ENCODE results near the gene KRT9. TPM values are rescaled to one million over a fixed set of nuclear protein-coding genes. Genes with fewer than 3 reads are reported as not detected.

KRT9 gene
- total RNA-seq, 1 experiment from 2014 or later = not detected

- Histone ChIP-seq H3K4me3 (ENCODE audit: low read length) (no peak overlapping the region), H3K79me2 (ENCODE audit: low read length) (0 out of 2 replicates have a peak, but pooled peaks cover 5% of the 10 kb centered on the region), H3K9me2 (replicated peaks; ENCODE audit: low read length) (no peaks in the 10 kb centered on the region), H3K9ac (ENCODE audit: low read length) (peak overlapping the region; percentile 16; the same call in 1 of the 2 replicates), H3K36me3 (ENCODE audit: low read depth, low read length) (no peaks in the 10 kb centered on the region), H3K4me1 (ENCODE audit: insufficient read depth, low read length) (peaks cover 74% of the 10 kb centered on the region), H3K27me3 (ENCODE audit: low read length) (no peaks in the 10 kb centered on the region), H3K9me3 (ENCODE audit: low read length) (no peaks in the 10 kb centered on the region), H3K27ac (ENCODE audit: low read length) (peak overlapping the region; percentile 85), H4K20me1 (ENCODE audit: low read length) (no peaks in the 10 kb centered on the region), H3K4me2 (ENCODE audit: low read length) (peak overlapping the region; percentile 43), H2AFZ (ENCODE audit: low read length) (no peak overlapping the region), H3F3A (ENCODE audit: low read length, unreplicated experiment) (no peaks in the 10 kb centered on the region)
- intact Hi-C loops (cut with micrococcal nuclease) = loop anchor here (10.0 kb wide), 1 partner anchor 735 kb away; no protein-coding TSS in a partner anchor
- DNase-seq (no peak), ATAC-seq (no peak)
- ChIA-PET CTCF (no interaction called here), POLR2A (ENCODE audit: unreplicated experiment) (interaction anchor here (0.6 to 0.8 kb wide), 2 partner anchors 10 to 620 kb away, joined by 4 to 6 read pairs; no protein-coding TSS in a partner anchor)
- TF ChIP-seq EZH2 (IDR thresholded peaks at IDR 0.05; ENCODE audit: low read length, unreplicated experiment) (no peak), EZH2phosphoT487 (IDR thresholded peaks at IDR 0.05; ENCODE audit: borderline replicate concordance, low read length) (no peak), CTCF (conservative IDR thresholded peaks at IDR 0.05; ENCODE audit: low read depth, low read length) (no peak)
- no TSS peak for BruUV-seq (replicated peaks)
Observed at GRCh38 chr17:41539979-41540701, 31.7 kb downstream of the KRT9 start.

- BruUV-seq (replicated peaks) = no TSS peak
- H3K4me2 ChIP-seq (ENCODE audit: low read length) = peak overlapping the region; percentile 33
Observed at GRCh38 chr17:41539071-41539492, 32.8 kb downstream of the KRT9 start.

More at GRCh38 chr17:41539071-41539492, 32.8 kb downstream of the KRT9 start:
- Histone ChIP-seq H2AFZ (ENCODE audit: low read length) (no peak overlapping the region), H4K20me1 (ENCODE audit: low read length) (no peaks in the 10 kb centered on the region), H3K9me2 (replicated peaks; ENCODE audit: low read length) (no peaks in the 10 kb centered on the region), H3K4me3 (ENCODE audit: low read length) (no peak overlapping the region), H3K79me2 (ENCODE audit: low read length) (0 out of 2 replicates have a peak, but pooled peaks cover 5% of the 10 kb centered on the region), H3K9ac (ENCODE audit: low read length) (no peak overlapping the region), H3K27me3 (ENCODE audit: low read length) (no peaks in the 10 kb centered on the region), H3F3A (ENCODE audit: low read length, unreplicated experiment) (no peaks in the 10 kb centered on the region), H3K4me1 (ENCODE audit: insufficient read depth, low read length) (peaks cover 68% of the 10 kb centered on the region), H3K36me3 (ENCODE audit: low read depth, low read length) (no peaks in the 10 kb centered on the region), H3K9me3 (ENCODE audit: low read length) (no peaks in the 10 kb centered on the region), H3K27ac (ENCODE audit: low read length) (peak overlapping the region; percentile 21)
- ChIA-PET POLR2A (ENCODE audit: unreplicated experiment) (no interaction called here), CTCF (no interaction called here)
- DNase-seq = no peak
- intact Hi-C loops (cut with micrococcal nuclease) = no loop called here
- ATAC-seq = no peak
- no peak for TF ChIP-seq EZH2phosphoT487 (IDR thresholded peaks at IDR 0.05; ENCODE audit: borderline replicate concordance, low read length)
- no peak for TF ChIP-seq CTCF (conservative IDR thresholded peaks at IDR 0.05; ENCODE audit: low read depth, low read length)
- no peak for TF ChIP-seq EZH2 (IDR thresholded peaks at IDR 0.05; ENCODE audit: low read length, unreplicated experiment)
